HG03558 (cell line): Measurements from ENCODE around the gene GRB10.

Source experiments
- ATAC-seq: cut with Tn5 transposase; IDR thresholded peaks from one replicate; pipeline ENCODE4 v1.9.1; 2021; ENCODE audit warnings: moderate number of reproducible peaks; ENCODE audit not compliant: unreplicated experiment; ENCODE audit errors: extremely low read depth

Gene GRB10

GRCh38 chr7:50704844-50705243, 77.9 kb downstream of the GRB10 start:
- ATAC-seq, result no peak

GRCh38 chr7:50703654-50704053, 79.0 kb downstream of the GRB10 start:
- ATAC-seq, result no peak

- ATAC-seq, result no peak
Measured at GRCh38 chr7:50699143-50699542, 83.6 kb downstream of the GRB10 start.

DNA sequence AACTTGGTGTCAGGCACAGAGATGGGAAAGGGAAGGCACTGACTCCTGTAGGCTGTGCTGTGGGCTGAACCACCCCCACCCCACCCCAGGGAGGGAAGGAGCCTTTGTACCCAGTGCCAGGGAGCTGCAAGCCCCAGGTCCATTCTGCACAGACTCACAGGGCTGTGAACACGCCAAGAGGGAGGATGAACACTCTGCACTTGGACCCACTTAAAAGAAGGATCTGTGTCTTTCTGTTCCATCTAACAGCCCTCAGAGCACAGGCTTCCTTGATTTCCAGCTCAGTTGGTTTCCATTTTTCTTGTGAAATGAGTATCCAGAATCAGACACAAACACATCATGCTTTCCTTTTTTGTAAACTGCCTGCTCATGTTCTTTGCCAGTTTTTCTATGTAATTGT, 84.9 kb downstream of the GRB10 start:
- no peak for ATAC-seq

DNA sequence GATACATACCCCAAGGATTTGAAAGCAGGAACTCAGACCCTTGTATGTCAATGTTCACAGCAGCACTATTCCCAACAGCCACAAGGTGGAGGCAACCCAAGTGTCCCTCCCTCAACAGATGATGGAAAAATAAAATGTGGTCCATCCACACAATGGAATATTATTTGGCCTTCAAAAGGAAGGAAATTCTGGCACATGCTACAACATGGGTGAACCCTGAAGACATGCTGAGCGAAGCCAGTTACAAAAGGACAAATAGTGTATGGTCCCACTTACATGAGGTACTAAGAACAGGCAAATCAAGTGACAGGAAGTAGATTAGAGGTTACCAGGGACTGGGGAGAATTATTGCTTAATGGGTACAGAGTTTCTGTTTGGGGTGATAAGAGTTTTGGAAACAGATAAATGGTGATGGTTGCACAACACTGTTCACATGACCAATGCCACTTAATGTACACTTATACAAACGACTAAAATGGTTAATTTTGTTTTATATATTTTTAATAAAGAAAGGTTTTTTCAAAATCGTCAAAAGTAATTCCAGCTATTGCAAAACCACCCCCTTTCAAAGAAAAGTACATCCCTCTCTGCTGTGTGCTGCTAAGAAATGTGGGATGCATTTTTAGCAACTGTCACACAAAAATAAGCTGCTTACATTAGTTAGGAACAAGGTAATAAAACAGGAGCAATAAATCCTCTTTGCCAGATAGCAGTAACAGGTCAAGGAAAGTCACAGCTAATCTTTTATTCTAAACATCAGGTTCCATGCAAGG, 85.7 kb downstream of the GRB10 start:
- ATAC-seq, result no peak

GRCh38 chr7:50695026-50695425, 87.7 kb downstream of the GRB10 start:
- no peak for ATAC-seq

GRCh38 chr7:50693455-50694130, 89.1 kb downstream of the GRB10 start:
- no peak for ATAC-seq

DNA sequence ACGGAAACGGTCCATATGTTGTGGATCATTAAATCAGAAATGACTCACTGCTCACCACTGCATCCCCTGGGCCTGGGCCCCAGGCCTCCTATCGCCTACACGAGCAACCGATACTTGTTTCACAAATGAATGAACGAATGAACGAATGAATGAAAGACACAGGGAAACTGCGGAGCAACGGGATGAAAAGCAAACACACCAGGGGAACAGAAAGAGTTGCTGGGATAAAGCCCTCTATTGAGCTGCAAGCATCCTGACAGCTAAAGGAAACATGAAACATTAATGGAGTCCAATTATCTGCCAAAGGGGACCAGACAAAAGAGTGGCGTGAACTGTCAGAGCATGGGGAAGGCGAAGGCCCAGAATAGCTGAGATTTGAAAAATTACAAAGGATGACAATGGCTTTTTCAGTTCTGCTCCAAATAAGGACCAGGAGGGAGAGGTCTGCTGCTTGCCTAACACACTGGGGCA, 92.1 kb downstream of the GRB10 start:
- ATAC-seq, result no peak

DNA sequence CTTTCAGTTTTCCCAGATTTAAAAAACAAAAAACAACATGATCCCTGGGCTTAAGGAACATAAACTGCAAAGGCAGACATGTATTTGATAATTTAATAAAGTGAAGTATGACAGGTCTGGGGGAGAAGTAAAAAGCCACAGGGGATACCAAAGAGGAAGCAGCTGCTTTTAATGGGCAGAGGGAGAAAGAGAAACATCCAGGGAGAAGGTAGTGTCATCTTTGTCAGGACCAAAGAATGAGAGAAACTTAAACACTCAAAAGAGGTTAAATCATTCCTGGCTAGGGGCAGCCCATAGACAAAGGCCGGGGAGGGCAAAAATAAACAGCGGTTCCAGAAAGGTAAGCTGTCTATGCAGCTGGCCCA, 94.5 kb downstream of the GRB10 start:
- no peak for ATAC-seq

DNA sequence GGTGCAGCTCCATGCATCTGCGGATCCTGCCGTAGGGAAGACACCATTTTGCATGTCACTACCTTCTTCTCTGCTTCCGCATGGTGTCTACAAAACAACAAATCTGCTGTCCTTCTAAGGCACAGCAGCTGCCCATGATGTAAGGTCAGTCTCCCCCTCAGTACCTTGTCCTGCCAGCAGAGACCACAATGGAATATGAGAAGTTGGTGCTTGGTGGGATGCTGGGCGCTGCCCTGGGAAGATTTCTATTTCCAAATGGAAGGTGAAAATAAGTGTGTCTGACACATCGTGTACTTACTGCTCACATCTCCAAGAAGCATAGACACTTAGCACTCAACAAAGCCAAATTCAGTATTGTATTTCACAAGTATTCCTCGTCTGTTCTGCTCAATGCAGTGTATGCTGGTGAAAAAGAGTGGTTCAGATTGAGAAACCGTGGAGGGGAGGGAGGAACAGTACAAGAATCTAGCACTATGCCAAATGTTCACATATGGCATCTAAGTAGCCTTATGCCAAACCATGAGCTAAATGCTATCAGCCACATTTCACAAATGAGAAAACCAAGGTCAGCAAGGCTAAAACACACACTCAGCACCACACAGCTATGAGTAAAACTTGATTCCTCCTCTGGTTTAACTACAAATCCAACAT, 95.0 kb downstream of the GRB10 start:
- ATAC-seq, result no peak

GRCh38 chr7:50687096-50687495, 95.6 kb downstream of the GRB10 start:
- ATAC-seq, result no peak

- ATAC-seq, result no peak
Measured at GRCh38 chr7:50685135-50686065, 97.3 kb downstream of the GRB10 start.

DNA sequence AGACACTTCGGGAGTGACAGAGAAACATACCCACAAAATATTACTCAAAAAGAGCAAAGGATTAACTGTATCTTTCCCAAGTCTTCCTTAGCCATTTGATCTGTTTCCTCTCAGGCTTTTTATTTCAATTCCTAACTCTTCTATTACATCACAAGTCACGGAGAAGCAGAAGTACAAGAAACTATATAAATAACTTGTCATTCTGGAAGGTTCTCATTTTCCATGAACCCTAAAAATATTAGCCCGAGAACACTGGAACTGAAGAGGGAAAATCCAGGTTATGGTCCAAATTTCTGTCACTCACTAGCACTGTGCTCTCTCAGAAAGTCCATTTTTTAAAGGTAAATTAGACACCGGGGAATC, 98.0 kb downstream of the GRB10 start:
- ATAC-seq, result no peak

- no peak for ATAC-seq
Measured at GRCh38 chr7:50684011-50684712, 98.5 kb downstream of the GRB10 start.

DNA sequence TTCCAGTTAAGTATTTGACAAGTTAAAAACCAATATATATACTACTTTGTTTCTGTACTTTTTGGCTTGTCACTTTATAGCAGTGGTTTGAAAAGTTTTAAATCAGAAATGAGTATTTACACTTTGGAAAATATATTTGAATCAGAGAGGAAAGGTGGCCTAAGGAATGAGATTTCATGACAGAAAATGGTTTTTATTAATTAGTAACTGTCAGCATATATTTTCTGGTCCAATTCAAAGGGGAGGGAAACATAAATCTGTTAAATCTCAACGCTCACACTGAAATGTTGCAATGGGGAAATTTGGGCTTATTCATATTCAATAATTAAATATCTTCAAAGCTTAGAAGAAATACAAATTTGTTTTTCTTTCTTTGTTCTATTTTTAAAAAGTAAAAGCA, 100.1 kb downstream of the GRB10 start:
- no peak for ATAC-seq

DNA sequence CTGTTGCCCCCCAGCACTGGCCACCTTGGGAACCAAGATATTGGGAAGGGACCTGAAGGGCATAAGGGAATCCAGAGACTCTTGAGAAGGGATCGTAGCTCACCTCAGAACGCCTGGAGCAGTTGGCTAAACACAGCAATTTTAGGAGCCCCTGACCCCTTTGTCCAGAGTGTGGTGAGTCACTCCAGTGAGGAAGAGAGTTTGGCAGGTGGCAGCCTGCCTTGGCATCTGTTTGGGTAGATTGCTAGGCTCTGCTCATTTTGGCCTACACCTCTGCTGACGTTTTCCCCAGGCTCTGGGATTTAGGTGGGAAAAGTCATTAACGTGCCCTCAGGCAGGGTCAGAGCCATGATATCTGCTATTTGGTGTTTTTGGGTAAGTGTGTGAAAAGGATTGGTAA, 100.6 kb downstream of the GRB10 start:
- ATAC-seq, result no peak

DNA sequence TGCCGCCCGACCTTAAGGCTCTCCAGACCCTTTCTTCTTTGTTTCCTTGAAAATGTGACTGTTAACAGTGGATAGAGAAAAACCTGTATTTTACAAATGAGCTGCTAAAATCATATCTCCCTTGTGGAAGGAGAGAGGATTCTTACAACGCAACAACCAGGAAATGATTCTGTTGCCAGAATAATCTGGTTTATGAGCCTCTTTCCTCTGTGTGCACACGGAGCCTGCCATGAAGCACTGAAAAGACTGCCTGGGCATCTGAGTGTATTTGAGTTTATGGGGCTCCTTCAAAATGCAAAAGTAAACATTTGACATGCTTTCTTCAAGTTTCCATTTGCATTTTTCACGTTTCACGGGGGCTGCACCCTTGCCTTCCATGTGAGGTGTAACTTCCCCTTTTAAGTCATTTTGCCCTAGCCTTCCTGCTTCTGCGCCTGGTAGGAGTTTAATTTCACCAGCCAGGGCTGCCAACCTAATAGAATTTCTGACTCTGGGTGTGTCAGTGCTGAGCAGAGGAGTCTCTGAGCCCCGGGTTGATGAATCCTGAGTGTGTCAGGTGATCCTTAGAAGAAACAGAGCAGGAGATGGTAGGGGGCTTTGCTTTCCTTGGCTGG, 101.2 kb downstream of the GRB10 start:
- no peak for ATAC-seq

GRCh38 chr7:50679218-50680007, 103.3 kb downstream of the GRB10 start:
- no peak for ATAC-seq

GRCh38 chr7:50678586-50678985, 104.1 kb downstream of the GRB10 start:
- no peak for ATAC-seq
